ENCODE data around the gene SLC6A17. TPM values are rescaled to one million over a fixed set of nuclear protein-coding genes. Genes with fewer than 3 reads are reported as not detected.
A peak's percentile ranks its signal among the peaks of the same experiment; 100 is the strongest.

Gene SLC6A17
- total and polyA plus RNA-seq, 10 donors: under 0.01 to 0.02 TPM; not detected in 8

GRCh38 chr1:110151175-110151669 is 928 bp downstream of the SLC6A17 start:
- 9 to 14% (median 12%) methylated on average over 30 to 37 of the region's 37 CpGs for WGBS, 5 donors
- H3K4me3 ChIP-seq: peak overlapping the region in 5 of 8 donors; percentile 15 to 58 (median 23)
- TF ChIP-seq POLR2AphosphoS5 (IDR thresholded peaks at IDR 0.05) (no peak), POLR2A (IDR thresholded peaks at IDR 0.05) (no peak)
- TF ChIP-seq, protein P1, sequence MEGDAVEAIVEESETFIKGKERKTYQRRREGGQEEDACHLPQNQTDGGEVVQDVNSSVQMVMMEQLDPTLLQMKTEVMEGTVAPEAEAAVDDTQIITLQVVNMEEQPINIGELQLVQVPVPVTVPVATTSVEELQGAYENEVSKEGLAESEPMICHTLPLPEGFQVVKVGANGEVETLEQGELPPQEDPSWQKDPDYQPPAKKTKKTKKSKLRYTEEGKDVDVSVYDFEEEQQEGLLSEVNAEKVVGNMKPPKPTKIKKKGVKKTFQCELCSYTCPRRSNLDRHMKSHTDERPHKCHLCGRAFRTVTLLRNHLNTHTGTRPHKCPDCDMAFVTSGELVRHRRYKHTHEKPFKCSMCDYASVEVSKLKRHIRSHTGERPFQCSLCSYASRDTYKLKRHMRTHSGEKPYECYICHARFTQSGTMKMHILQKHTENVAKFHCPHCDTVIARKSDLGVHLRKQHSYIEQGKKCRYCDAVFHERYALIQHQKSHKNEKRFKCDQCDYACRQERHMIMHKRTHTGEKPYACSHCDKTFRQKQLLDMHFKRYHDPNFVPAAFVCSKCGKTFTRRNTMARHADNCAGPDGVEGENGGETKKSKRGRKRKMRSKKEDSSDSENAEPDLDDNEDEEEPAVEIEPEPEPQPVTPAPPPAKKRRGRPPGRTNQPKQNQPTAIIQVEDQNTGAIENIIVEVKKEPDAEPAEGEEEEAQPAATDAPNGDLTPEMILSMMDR (IDR thresholded peaks at IDR 0.05 in 8 of 11, conservative IDR thresholded peaks at IDR 0.05 in 3 of 11): no peak
- intact Hi-C loops (cut with DNase I; ENCODE audit: low total_unique reads): no loop called here
- H3K27me3 ChIP-seq (replicated peaks in 1 of 7): peaks cover 0 to 100% (median 48%) of the 10 kb centered on the region in 7 donors
- H3K36me3 ChIP-seq: no peaks in the 10 kb centered on the region
- H3K27ac ChIP-seq: no peak overlapping the region
- peak; percentile 27 for DNase-seq
- H3K4me1 ChIP-seq: peaks cover 0 to 21% (median 19%) of the 10 kb centered on the region in 6 donors
- H3K9me3 ChIP-seq: no peaks in the 10 kb centered on the region

- Histone ChIP-seq H3K36me3 (no peaks in the 10 kb centered on the region), H3K4me1 (peaks cover 0 to 21% (median 19%) of the 10 kb centered on the region in 6 donors), H3K27ac (no peak overlapping the region), H3K27me3 (replicated peaks in 1 of 7) (peaks cover 0 to 100% (median 53%) of the 10 kb centered on the region in 7 donors), H3K4me3 (no peak overlapping the region), H3K9me3 (no peaks in the 10 kb centered on the region)
- WGBS, 5 donors: 60 to 72% (median 66%) methylated on average over 8 of the region's 8 CpGs
- intact Hi-C loops (cut with DNase I; ENCODE audit: low total_unique reads): no loop called here
- TF ChIP-seq, protein P1 (IDR thresholded peaks at IDR 0.05 in 8 of 11, conservative IDR thresholded peaks at IDR 0.05 in 3 of 11): no peak
- TF ChIP-seq POLR2AphosphoS5 (IDR thresholded peaks at IDR 0.05) (no peak), POLR2A (IDR thresholded peaks at IDR 0.05) (no peak)
- DNase-seq: peak; percentile 56
Measured at GRCh38 chr1:110152133-110152785, 2.0 kb downstream of the SLC6A17 start.

DNA sequence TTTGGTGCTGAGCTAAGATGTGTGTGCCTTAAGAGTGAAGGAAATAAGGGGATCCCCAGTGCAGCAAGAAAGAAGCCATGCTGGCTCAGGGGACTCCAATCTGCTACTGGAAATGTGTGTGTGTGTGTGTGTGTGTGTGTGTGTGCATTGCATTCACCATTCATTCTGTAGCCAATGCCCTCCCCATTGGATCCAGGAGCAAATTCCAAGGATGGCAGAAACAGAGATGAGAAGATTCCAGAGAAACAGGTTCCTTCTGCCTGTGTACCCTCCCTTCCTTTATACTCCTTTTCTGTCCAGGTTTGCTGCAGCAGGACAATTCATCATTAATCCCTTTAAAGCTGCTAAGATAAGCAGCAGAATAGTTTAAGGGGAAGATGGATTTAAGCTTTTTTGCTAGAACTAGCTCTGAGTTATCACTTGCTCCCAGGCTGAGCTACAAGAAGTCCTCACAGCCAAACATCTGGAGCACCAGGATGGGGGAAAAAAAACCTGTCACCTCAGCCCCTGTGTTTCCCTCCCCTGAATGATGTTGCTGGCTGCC is 3.2 kb downstream of the SLC6A17 start:
- no peak overlapping the region for H3K27ac ChIP-seq
- TF ChIP-seq POLR2A (IDR thresholded peaks at IDR 0.05) (no peak), POLR2AphosphoS5 (IDR thresholded peaks at IDR 0.05) (no peak)
- TF ChIP-seq, protein P1 (IDR thresholded peaks at IDR 0.05 in 8 of 11, conservative IDR thresholded peaks at IDR 0.05 in 3 of 11): no peak
- H3K4me3 ChIP-seq: no peak overlapping the region
- intact Hi-C loops (cut with DNase I; ENCODE audit: low total_unique reads): no loop called here
- DNase-seq: peak; percentile 1
- H3K9me3 ChIP-seq: no peaks in the 10 kb centered on the region
- peaks cover 0 to 21% (median 19%) of the 10 kb centered on the region in 6 donors for H3K4me1 ChIP-seq
- H3K36me3 ChIP-seq: no peaks in the 10 kb centered on the region
- H3K27me3 ChIP-seq (replicated peaks in 1 of 7): peaks cover 0 to 99% (median 53%) of the 10 kb centered on the region in 7 donors

DNA sequence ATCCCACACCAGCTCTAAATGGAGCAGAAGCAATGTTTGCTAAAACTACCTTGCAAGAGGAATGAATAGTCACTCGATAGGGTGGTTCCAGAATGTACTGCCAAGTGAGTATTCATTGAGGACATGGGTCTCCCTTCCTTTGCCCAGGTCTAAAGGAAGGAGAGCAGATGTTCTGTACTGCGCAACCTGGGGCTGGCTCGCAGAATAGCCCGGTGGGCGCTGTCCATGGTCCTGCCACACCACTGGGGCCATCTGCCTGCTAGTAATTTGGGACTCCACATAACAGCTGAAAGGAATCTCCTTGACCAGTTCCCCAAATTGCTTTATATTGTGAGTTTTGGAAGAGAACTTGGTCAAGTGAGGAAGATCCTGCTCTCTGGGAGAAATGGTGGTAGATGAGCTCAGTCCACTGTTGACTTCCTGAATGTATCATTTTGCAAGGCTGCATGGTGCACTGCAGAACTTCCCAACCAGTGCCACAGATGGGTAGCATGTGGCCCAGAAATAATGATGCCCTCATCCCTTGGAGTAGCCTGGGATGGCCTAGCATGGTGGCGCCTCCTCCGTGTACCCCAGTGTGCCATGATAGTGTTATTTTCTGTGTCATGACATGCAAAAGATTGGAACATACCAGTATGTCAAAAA is 5.7 kb downstream of the SLC6A17 start:
- WGBS, 5 donors: 19 to 35% (median 26%) methylated on average over 7 of the region's 7 CpGs
- Histone ChIP-seq H3K27ac (no peak overlapping the region), H3K4me1 (peaks cover 0 to 11% (median 7%) of the 10 kb centered on the region in 6 donors), H3K27me3 (replicated peaks in 1 of 7) (peaks cover 0 to 88% (median 34%) of the 10 kb centered on the region in 7 donors), H3K4me3 (no peak overlapping the region), H3K9me3 (peaks cover 0 to 4% (median 0%) of the 10 kb centered on the region in 8 donors), H3K36me3 (no peaks in the 10 kb centered on the region)
- intact Hi-C loops (cut with DNase I; ENCODE audit: low total_unique reads): no loop called here
- TF ChIP-seq POLR2AphosphoS5 (IDR thresholded peaks at IDR 0.05) (no peak), POLR2A (IDR thresholded peaks at IDR 0.05) (no peak)
- TF ChIP-seq, protein P1 (IDR thresholded peaks at IDR 0.05 in 8 of 11, conservative IDR thresholded peaks at IDR 0.05 in 3 of 11): no peak
- no peak for DNase-seq
